HL-60/S4 treated with retinoic acid at 250 ng/mL for 4 days and 3 days (cell line): ENCODE measurements around the gene PYDC2.

Source experiments
- in situ Hi-C: fragments of 300-500 bp; cut with MboI; formaldehyde crosslinking; loops from 2 replicates; pipeline ENCODE4 v1.7.0; 2022; ENCODE audit warnings: low sequenced_read_pairs

Gene PYDC2

DNA sequence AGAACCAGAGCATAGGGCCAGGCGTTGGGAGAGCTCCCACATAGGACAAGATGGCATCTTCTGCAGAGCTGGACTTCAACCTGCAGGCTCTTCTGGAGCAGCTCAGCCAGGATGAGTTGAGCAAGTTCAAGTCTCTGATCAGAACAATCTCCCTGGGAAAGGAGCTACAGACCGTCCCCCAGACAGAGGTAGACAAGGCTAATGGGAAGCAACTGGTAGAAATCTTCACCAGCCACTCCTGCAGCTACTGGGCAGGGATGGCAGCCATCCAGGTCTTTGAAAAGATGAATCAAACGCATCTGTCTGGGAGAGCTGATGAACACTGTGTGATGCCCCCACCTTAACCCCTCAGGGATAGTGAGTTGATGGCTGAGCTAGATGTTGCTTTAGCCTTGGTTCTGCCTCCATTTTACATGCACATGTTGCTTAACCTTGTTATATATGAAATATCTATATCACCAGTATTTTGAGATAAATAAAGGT lies at the start of gene PYDC2:
Gene PYDC2, plus strand, starts transcription at position 51 of the 483 bp plus-strand sequence. Its CDS starts 0 bp downstream, at position 51.
- in situ Hi-C loops = no loop called here

DNA sequence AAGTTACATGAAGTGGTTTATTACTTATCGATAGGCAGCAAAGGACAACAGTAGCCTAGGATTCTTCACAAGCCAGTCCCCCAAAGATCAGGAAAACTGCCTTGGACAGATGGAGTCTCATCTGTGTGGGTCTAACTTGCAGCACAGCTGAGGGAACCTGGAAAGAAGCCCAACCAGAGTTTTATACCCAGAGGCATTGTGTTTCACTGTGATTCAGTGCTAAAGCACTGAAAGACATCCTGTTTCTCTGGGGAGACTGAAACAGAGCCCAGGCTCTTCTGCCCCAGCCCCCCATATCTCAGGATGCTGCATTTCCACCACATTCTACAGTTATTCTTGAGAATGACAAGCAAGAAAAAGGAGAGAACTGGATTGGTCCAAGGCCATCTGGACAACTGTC lies 48.2 kb upstream of the PYDC2 start:
- in situ Hi-C loops = no loop called here

DNA sequence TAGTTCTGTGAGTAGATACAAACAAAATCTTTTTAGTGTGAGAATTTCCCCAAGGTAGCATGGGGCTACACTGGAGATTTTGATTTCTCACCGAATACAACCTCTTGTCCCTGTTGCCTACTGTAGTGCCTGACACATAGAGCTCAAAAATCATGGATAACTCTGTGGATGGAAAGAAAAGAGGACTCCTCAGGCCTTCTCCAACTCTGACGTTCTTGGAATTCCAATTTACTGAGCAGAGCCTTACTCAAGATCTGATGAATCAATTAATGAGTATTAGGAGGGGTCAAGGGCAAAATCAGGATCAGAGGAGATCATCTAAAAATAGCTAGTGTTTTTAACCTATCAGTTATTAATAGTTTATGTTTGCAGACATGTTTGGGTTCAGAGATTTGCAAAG lies 46.7 kb upstream of the PYDC2 start:
- in situ Hi-C loops = no loop called here

DNA sequence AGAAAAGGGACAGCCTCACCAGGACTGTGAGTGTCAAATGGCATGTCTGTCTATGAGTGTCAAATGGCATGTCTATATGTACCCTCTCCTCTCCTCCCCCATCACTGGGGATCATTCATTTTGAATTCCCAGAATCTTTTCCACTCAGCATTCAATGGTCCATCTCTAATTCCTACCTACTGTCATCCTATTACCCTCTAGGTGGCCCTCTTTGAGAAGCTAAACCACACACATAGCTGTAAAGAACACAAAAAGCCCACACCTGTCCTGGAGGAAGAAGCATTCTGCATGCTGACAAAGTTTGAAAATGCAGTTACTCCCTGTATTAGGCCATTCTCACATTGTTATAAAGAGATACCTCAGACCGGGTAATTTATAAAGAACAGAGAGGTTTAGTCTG lies 46.2 kb upstream of the PYDC2 start:
- in situ Hi-C loops = no loop called here

DNA sequence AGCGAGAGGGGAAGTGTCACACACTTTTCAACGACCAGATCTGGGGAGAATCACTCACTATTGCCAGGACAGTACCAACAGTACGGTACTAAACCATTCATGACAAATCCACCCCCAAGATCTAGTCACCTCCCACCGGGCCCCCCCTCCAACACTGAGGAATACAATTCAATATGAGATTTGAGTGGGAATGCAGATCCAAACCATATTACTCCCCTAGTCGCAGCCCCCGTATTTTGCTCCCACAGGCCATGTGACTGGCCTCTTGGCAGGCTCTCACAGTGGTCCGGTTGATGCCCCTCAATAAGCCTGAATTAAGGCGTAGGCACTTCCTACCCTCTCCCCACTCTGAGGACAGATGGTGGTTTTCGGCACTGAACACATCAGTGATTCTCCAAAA lies 45.4 kb upstream of the PYDC2 start:
- in situ Hi-C loops = no loop called here

DNA sequence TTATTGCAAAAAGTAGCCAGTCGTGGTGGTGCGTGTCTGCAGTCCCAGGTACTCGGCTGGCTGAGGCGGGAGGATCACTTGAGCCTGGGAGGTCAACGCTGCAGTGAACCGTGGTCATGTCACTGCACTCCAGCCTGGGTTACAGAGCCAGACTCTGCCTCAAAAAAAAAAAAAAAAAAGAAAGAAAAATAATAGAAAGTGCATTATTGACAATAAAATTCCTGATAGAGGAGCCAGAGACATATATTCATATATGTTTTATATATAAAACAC lies 43.6 kb upstream of the PYDC2 start:
- in situ Hi-C loops = no loop called here

DNA sequence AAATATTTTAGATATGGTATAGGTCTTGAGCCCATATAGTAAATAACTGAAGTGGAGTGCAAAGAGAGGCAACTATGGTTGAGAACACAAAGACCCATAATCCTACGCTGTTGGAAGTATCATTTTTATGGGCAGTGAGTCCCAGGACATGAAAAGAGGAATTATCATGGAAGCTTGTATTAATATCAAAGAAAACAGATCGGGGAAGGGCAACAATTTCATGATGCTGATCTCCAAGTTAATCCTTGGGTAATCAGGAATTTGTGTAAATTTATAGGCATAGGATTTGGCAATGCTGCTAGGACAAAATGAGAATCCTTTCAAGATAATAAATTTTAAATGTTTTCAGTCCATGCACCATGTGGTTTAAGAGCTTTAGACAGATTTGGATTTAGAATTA lies 40.2 kb upstream of the PYDC2 start:
- in situ Hi-C loops = no loop called here

DNA sequence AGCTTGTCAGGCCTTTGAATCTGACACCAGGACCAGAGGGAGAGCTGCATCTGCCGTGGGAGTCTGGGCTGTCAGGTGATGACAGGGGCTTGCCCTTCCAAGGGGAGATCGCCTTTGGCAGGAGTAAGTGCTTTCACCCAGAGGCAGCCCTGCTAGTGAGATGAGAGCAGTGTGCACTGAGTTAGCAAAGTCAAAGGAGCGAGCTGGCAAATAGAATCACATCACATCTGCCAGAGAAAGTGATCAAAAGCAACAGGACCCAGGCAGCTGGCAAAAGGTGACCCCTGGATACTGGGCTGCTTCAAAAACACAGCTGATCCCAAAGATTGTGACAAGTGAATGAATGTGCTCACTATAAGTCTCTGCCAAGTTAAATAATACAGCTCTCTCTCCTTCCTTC lies 36.1 kb upstream of the PYDC2 start:
- in situ Hi-C loops = no loop called here

DNA sequence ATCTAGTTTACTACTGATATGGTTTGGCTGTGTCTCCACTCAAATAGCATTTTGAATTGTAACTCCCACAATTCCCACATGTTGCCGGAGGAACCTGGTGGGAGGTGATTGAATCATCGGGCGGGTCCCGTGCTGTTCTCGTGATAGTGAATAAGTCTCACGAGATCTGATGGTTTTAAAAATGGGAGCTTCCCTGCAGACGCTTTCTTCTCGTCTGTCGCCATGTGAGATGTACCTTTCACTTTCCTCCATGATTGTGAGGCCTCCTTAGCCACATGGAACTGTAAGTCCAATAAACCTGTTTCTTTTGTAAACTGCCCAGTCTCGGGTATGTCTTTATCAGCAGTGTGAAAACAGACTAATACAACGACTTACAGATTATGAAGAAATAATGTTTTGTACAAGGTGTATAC lies 35.6 kb upstream of the PYDC2 start:
- in situ Hi-C loops = no loop called here

DNA sequence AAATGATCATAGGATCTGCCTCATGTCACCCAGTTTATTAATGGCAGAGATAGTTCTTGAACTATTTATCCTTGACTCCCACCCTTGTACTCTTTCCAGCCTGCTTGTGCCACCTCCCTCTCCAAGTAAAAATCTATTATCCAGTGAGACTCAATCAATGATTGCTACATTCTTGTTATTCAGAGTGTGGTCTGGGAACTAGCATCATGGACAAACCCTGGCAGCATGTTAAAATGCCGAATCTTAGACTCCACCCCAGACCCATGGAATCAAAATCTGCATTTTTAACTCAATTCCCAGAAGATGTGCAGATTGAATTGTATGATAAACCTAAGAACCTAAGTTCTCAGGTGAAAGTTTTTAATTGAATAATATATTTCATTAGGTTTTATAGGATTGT lies 34.7 kb upstream of the PYDC2 start:
- in situ Hi-C loops = no loop called here

DNA sequence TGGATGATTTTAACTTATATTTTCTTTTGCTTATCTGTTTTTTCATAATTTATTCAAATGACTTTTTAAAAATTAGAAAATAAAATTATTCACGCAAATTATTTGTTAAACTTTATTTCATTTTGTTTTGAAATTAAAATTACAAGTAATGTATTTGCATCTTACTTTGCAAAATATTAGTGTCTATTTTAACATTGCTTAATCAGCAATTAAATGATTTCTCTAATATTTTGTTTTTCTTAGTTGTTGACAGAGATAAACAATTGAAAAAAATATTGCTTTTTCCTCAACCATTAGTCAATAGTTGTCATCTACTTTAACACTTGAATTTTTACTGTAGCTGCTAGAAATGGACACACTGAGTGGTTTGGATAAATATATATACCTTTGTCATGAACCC lies 32.8 kb upstream of the PYDC2 start:
- in situ Hi-C loops = no loop called here

DNA sequence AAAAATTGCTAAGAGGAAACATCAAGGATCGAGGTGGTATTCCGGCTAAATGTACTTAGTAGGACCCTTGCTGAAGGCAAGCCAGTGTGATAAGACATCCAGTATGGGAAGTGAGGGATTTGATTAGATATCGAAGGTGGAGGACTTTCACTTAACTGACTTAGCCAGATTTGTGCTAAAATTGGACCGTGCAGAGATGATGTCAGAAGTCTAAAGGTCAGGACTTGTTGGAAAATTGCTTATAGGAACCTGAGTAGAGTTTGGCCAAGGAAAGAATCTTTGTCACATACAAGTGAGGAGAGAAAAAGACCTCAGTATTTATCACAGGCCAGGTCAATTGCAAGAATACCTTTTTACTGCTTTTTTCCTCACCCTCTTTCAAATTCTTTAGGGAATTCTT lies 30.9 kb upstream of the PYDC2 start:
- in situ Hi-C loops = no loop called here

DNA sequence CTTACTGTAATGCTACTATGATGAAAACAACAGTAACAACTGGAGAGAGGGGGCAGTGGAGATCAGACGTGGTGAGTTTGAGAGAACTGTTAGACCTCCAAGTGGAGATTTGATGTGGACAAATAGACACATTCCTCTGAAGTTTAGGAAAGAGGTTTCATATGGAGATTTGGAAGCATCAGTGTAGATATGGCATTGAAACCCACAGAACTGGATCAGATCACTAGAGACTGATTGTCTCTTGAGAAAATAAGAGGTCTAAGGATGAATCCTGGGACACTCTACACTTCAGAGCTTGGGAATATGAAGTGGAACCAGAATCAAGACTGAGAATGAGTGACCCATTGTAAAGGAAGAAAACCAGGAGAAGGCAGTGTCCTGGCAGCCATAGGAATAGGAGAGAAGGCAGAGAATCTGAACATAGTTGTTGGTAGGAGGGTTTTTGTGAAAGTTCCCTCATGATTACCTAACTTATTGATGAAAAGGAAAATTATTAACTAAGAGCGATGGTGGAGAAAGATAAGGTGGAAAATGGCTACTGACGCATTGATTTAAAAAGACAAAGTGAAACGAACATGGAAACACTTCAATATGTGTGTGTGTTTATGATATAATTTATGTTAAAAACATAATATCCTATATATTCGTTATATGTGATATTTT lies 29.7 kb upstream of the PYDC2 start:
- in situ Hi-C loops = no loop called here

DNA sequence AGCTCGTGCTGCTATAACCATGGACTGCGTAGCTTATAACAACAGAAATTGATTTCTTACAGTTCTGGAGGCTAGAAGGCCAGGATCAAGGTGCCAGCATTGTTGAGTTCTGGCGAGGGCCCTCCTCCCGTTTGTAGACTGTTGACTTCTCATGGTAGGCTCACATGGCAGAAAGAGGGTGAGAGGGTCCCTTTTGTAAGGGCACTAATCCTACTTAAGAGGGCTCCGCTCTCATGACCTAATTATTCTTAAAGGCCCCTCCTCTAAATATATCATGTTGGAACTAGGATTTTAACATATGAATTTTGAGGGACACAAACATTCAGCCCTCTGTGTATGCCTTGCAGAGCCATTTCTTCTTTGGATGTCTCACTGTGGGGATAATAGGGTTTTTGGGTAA lies 28.8 kb upstream of the PYDC2 start:
- in situ Hi-C loops = no loop called here

DNA sequence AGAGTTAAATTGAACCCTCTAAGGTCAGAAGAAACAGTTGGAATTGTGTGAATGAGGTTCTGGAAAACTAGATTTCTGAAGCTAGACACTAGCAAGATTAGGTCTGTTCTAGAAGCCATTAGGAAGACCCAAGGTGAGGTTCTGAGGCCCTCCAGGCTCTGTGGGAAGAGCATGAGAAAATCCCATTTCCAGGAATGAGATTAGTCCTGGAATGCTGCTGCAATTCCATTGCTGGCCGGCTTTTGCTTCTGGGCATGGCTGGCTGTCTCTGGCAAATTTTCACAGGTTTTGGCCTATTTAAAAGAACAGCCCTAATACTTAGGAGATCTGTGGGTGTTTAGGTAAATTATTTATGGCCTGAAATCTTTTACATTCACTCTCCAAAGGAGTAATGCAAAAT lies 26.9 kb upstream of the PYDC2 start:
- in situ Hi-C loops = no loop called here

DNA sequence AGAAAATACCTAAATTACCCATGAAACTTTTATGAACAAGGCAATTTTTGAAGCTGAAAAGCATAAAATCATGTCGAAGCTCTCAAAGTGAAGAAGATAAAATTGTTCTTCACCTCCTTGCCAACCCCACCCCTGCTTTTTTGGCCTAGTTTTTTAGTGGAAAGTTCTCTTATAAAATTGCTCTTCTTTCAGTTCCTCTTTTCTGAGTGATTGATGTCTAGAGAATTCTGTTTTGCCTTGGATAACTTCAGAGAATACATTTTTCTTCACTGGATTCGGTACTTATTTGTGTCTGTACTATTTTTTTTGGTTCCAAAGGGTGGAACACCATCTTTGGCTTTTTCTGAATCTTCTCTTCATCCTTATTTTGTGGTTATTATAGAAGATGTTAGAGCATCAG lies 25.0 kb upstream of the PYDC2 start:
- in situ Hi-C loops = no loop called here

DNA sequence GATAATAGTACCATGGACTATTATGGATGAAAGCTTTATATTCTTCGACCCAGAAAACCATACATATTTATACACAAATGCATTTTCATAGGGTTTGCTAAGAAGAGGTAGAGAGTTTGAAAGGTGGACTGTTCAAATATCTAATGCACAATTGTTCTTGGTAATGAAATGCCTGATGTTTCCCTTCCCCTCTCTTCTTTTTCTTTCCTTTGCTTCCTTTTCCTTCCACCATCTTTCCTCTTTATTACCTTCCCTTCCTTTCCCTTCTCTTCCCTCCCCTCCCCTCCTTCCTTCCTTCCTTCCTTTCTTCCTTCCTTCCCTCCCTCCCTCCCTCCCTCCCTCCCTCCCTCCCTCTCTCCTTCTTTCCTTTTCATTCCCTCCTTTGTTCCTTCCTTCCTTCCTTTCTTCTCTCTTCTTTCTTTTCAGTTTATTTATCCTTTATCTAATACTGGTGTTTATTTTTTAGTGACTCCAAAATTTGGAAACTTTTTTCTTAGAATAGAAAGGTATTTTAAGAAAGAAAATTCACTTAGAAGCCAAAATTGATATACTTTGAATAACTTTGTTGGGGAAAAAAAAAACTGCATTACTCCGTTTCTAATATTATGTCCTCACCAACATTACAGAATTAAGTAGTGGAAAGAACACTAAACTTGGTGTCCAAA lies 22.7 kb upstream of the PYDC2 start:
- in situ Hi-C loops = no loop called here

DNA sequence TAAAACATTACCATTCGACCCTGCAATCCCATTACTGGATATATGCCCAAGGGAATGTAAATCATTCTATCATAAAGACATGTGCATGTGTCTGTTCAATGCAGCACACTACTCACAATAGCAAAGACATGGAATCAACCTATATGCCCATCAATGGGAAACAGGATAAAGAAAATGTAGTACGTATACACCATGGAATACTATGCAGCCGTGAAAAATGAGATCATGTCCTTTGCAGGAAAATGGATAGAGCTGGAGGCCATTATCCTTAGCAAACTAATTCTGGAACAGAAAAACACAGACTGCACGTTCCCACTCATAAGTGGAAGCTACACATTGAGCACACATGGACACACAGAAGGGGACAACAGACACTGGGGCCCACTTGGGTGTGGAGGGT lies 20.4 kb upstream of the PYDC2 start:
- in situ Hi-C loops = no loop called here

DNA sequence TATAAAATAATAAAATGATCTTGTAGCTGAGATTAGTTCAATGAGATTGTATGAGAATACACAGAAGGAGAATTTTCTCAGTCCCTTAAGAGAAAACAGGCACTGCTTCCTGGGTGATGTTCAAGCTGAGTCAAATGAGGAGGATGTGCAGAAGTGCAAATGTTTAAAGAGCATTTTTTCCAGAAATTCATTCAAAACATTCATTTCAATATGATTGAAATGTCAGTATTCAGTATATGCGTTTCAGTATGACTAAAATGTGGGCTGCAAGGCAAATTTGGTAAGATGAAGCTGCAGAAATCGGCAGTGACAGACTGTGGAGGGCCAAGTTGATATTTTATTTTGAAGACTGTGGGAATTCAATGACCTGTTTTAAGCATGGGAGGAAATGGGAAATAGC lies 19.3 kb upstream of the PYDC2 start:
- in situ Hi-C loops = no loop called here

DNA sequence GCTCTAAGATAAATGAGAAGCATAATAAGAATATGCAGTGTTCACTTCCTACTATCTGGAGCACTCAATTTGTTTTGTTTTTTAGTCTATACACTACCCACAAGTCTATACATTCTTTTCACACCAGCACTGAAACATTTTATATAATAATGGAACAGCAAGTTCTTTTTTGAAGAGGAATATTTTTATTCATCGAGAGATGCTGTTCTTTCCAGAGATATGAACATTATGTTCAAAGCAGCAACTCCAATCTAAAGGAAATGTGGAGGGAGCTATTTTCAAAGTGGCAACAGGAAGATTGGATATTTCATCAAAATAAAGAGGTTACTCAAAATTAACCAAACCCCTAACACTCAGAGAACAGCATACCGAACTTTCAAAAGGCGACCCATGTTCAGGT lies 16.4 kb upstream of the PYDC2 start:
- in situ Hi-C loops = no loop called here

DNA sequence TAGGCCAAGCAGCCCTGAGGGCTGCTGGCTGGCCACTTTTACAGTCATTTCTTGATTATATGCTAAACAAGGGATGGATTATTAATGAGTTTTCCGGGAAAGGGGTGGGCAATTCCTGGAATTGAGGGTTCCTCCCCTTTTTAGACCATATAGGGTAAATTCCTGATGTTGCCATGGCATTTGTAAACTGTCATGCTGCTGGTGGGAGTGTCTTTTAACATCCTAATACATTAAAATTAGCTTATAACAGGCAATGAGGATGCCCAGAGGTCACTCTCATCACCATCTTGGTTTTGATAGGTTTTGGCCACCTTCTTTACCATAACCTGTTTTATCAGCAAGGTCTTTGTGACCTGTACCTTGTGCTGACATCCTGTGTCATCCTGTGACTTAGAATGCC lies 11.7 kb upstream of the PYDC2 start:
- in situ Hi-C loops = no loop called here

DNA sequence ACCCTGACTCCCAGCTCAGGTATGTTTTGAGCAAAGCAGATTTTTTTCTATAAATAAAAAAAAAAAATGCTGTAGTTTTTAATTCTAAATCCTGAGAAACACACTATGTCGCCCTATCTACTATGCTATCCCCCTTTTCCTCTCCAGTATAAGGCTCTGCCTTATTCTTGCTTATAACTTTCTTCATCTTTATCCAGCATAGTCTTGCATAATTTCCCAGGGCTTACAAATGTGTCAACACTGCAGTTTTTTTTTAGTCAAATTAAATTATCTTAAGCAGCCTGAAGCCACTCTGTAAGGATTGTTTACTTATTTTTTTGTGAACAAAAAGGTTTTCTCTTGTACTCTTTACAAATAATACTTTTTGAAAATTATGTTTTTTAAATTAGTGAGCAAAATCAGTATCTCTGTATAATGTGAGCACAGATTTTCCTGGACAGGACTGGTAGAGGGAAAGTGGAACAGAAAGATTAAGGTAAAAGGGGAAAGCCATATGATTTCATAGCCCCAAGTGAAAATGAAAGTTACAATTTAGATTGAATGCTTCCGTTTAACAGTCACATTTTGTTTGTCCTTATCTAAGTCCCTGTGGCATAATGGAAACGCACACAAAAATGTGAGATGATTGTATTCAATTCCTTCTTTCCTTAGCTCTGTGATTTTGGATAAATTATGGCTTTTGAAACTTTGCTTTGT lies 5.6 kb upstream of the PYDC2 start:
- in situ Hi-C loops = no loop called here
